ENCODE measurements around the gene HOXA3.

Gene HOXA3

DNA sequence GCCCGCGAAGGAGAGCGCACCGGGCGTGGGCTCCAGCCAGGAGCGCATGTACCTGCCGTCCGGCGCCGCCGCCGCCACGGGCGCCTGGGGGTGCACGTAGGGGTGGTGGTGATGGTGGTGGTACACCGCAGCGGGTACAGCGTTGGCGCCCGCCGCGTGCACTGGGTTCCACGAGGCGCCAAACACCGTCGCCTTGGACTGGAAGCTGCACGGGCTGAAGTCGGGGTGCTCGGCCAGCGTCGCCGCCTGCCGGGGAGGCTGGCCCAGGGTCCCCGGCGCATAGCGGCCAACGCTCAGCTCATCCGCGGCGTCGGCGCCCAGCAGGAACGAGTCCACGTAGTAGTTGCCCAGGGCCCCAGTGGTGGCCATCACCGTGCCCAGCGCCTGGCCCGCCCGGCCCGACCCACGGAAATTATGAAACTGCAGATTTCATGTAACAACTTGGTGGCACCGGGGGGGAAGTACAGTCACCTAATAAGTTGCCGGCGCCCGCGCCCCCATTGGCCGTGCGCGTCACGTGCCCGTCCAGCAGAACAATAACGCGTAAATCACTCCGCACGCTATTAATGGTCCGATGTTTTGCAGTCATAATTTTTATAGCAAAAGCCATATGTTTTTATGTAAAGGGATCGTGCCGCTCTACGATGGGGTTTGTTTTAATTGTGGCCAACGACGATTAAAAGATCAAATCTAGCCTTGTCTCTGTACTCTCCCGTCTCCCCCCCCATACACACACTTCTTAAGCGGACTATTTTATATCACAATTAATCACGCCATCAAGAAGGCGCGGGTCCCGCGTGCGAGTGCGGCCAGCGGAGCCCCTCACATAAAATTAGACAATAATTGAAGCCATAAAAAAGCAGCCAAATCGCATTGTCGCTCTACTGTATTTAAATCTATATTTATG lies 13.0 kb upstream of the HOXA3 start, which contains the start of gene HOXA9:
HOXA9 (minus strand) TSS at position 449 of the 907 bp plus-strand sequence; CDS start at position 369, 80 bp downstream.
- DNase-seq = no peak

DNA sequence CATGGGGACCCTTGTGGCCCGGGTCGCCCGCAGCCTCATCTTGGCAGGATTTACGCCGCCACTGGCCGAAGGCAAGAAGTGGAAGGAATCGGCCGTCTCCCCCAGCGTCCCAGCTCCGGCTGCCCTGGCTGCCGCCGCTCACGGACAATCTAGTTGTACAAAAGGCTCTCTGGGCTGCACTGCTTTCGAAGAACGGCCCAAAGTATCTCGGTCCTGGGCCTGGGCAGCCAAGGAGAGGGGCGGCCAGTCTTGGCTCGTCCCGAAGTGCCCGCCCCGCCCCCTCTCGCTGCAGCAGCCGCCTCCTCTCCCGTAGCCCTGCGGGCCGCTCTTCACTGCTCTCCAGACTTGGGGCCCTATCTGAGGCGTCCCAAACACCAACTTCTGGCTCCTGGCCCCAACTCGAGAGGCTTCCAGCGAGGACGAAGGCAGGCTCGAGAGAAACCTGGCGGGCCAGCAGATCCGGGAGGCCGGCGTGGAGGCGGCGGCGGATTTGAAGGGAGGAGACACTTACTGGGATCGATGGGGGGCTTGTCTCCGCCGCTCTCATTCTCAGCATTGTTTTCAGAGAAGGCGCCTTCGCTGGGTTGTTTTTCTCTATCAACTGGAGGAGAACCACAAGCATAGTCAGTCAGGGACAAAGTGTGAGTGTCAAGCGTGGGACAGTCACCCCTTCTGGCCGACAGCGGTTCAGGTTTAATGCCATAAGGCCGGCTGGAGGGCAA lies 12.1 kb upstream of the HOXA3 start:
- DNase-seq = no peak

- no peak for DNase-seq
Observed at GRCh38 chr7:27164045-27164366, 11.6 kb upstream of the HOXA3 start.

DNA sequence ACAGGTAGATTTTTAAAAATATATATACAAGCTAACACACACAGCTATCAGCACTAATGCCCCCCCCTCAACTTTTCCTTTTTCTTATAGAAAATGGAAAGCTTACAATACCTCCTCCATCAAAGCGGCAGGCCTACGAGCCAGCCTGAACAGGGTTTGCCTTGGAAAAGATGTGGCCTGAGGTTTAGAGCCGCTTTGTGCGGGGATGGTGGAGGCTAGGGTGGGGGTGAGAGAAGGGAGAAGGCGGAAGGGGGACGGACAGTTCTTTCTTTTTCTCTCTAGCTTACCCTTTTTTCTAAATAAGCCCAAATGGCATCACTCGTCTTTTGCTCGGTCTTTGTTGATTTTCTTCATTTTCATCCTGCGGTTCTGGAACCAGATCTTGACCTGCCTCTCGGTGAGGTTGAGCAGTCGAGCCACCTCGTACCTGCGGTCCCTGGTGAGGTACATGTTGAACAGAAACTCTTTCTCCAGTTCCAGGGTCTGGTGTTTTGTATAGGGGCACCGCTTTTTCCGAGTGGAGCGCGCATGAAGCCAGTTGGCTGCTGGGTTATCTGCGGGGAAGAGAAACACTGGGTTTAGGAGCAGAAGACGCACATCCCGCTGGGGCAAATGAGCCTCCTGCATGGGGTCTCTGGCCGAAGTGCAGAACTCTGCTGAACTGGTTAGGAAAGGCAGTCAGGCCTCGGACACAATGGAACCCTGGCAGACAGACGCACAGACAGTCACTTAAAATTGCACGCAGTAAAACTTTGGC lies 11.1 kb upstream of the HOXA3 start:
- no peak for DNase-seq

GRCh38 chr7:27162561-27163287 lies 10.3 kb upstream of the HOXA3 start:
- DNase-seq = no peak

- no peak for DNase-seq
Observed at GRCh38 chr7:27161721-27162560, 9.6 kb upstream of the HOXA3 start.

DNA sequence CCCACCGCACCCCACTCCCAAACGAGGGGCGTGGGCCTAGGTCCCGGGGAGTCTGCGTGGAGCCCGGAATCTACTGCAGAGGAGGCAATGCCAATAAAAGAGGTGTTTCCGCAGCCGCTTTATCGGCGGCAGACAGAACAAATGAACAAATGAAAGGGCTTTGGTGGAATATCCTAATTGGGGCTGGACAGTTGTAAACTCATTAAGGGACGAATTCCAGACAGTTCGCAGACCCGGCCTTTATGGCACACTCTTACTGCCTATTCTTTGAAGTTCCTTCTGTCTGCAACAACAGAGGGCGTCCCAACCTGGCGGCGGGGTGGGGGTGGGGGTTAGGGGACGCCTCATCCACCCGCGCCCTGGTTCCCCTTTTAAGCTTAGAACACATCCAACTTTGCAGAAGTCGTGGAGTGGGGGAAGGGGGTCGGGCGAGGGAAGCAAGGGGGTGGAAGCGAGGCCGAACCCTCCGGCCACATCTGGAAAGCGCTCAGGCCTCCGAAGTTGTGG lies 8.9 kb upstream of the HOXA3 start:
- no peak for DNase-seq

DNA sequence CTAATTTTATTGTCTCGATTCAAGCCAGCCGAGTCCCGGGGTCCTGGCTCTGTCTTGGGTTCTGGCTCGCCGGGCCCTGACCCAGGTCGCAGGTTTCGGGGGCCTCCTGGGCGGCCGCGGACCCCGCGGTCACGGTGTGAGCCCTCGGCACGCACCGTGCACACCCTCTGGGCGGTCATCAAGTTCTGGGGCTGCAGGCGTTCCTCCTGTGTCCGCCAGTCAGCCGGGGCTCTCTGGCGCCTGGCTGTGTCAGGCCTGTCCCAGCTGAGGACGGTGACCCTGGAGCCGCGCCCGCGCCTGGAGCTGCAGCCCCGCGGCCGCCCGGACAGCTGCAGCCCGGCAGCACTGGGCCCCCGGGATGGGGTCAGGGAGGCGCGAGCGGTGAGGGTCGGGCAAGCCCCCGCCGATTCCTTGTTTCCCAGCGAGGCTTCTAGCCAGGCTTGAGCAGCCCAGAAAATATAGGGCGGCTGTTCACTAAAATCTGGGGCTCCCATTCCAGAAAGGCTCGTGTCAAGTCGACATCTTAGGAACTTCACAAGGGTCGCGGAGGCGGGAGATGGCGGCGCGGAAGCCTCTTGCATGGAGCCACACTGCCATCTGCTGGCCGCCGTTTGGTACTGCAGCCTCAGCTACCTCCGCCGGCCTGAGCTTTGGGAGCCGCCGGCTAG lies 8.3 kb upstream of the HOXA3 start:
- peak in 1 of 2 experiments; percentile 15 for DNase-seq

DNA sequence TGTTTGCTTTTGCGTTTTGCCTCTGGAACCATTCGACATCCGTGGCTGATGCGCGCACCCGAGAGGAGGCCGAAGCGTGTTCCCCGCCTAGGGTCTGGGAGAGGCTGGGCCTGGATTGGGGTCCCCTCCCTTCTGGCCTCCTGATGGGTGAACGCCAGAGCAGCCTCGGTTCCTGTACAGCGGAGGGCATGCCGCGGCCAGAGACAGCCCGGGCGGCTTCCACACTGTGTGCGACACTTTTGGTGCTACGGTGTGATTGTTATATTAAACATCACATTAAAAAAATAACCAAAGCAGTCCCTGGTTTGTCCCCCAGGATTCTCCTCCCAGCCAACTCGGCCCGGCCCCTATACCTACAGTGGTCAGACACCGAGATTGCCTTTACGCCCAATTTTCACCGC lies 7.8 kb upstream of the HOXA3 start:
- DNase-seq = no peak

- no peak for DNase-seq
Observed at GRCh38 chr7:27159266-27160144, 7.1 kb upstream of the HOXA3 start.

DNA sequence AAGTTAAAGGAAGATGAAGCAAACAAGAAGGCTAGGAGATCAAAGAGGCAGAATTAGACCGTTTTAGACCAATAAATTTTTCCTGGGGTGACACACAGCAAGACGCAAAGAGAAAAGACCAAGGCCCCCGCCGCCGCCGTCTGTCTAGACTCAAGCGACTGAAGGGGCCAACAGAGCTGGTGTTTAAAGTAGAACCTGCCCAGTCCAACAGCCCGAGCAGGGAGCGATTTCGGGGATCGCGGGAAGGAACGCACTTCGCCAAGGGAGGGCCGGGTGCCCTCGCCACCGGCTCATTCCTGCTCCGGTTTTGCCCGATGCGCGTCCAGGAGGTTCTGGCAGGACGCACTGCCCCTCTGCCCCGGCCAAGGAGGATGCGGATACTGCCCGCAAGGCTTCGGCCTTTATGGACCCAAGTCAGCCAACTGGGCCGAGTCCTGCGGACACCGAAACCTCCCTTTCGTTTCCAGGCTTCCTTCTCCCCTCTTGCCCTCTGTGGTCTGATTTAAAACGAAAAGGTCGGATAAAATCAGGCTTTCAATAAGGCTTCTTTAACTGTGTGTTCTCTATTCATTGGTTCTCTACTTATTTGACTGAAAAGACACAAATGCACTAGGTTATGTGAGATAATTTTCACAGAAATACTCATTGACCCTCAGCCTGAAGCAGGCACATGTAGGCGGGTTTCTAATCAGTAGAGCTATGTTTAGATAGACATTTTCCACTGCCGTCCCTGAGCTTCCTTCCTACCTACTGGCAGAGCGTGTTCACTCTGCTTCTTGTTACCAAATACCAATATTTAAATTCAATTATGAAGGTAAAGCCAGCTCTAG lies 6.3 kb upstream of the HOXA3 start:
- no peak for DNase-seq

- no peak for DNase-seq
Observed at GRCh38 chr7:27157702-27158431, 5.5 kb upstream of the HOXA3 start.

DNA sequence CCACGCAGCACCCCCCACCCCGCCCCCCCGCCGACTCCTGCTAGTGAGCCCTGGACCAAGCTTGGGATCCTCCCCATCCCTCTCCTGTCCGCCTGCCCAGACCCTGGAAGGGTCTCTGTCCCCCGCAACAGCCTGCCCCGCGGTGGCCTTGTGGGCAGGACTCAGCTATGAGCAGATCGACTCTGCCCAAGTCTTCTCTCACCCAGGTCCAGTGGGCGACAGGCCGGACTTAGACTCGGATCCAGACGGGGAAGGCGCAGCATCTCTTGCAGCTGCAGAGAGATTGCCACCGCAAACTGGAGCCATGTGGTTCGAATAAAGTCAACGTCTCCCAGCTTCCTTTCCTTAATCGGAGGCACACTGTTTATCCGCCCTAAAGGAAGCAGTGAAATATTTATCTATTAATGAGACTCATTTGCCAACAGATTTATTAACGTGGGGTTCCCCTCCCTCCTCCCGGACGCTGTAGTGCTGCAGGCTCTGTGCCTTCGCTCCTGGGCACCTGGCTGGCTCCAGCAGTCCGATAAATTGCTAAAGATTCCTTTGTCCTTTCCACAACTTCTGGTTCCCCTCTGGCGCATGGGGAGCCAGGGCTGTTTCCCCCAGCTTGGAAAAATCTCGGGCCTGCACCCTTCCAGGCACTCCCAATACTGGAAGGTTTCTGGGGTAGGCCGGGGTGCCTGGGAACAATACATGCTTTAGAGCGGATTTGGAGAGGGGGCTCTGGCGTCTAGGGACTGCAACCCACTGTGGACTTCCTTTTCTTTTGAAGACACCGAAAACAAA lies 4.7 kb upstream of the HOXA3 start:
- no peak for DNase-seq

DNA sequence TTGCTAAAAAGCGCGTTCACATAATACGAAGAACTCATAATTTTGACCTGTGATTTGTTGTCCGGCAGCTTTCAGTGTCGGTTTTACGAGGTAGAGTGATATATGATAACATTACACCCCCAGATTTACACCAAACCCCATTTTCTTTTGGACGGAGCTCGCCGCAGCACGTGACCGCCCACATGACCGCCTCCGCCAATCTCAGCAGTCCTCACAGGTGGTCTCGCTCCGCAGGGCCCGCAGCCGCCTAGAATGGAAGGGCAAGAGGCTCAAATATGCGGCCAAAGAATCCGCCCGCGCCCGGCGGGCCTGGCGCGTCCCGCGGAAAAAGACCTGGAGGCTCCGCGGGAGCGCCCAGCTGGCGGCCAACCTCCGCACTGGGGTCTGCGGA lies 4.1 kb upstream of the HOXA3 start, which contains the start of gene HOXA7:
HOXA7 (minus strand) TSS at position 168 of the 391 bp plus-strand sequence; CDS start at position 38, 130 bp downstream.
- no peak for DNase-seq

DNA sequence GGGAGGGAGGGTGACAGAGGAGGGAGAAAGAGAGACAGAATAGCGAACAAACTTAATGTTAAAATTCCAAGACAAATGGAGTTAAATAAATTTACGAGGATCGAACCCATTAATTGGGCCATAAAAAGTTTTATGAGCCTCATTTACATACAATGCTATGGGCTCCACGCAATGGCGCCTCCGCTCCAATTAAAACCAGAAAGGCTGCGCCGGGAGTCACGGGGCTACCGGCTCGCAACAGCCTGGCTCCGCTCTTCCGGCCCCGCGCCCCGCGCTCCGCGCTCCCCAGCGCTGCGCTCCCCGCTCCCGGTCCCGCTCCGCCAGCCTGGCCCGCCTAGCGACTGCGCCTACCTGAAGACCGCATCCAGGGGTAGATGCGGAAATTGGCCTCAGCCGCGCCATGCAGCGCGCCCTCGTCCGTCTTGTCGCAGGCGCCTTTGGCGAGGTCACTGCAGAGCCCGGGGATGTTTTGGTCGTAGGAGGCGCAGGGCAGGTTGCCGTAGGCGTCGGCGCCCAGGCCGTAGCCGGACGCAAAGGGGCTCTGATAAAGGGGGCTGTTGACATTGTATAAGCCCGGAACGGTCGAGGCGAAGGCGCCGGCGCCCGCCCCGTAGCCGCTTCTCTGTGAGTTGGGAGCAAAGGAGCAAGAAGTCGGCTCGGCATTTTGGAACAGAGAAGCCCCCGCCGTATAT lies 3.6 kb upstream of the HOXA3 start:
- DNase-seq = no peak

All from cerebellar nuclear complex (tissue), 1 donor.